CD4-positive, alpha-beta T cell treated with Interleukin-15 for 1 hour (primary cell): Measurements from ENCODE around the gene SGTA.
"Not testable (repeated sequence)": the region's sequence is repeated elsewhere in the genome, so short reads cannot be mapped to it uniquely, and the experiment has no call there.

ENCODE experiments used
- DNase-seq: peaks from one replicate; pipeline ENCODE4 v3.0.0-alpha.2; 2020

SGTA gene, protein sequence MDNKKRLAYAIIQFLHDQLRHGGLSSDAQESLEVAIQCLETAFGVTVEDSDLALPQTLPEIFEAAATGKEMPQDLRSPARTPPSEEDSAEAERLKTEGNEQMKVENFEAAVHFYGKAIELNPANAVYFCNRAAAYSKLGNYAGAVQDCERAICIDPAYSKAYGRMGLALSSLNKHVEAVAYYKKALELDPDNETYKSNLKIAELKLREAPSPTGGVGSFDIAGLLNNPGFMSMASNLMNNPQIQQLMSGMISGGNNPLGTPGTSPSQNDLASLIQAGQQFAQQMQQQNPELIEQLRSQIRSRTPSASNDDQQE

DNA sequence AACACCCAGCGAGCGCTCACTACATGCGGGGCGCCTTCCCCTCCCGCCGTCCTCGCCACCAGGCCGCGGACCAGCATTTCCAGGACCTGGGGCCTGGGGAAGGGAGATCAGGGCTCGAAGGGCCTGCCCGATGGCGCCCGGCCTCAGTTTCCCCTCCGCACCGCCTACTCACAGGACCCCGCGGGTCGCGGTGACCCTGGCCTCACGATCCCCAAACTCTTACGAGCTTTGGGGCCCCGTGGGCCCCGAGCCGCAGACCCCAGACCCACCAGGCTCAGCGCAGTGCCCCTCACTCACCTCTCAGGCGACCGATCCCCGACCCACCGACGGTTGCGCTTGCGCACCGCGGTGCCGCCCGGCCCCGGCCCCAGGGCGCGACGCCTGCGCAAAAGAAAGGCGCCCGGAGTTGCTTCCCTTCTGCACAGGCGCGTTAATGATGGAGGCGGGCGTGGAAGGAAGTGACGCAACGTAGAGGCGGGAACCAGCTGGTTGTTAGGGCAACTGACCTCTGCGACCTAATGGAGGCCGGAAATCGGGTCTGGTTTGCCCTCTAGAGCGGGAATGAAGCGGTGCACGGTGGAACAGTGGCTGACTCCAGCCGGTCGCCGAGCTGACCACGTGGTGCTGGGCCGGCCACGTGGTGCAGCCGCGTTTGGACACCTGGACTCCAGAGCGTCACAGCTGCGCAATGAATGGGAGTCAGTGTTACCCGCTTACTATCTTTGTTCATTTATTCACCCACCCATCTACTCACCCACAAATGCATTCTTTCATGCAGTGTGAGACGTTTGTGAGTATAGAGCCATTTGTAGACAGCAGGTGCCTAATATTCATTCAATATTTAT lies at the start of gene SGTA:
Gene SGTA (minus strand): TSS at position 338 of the 845 bp plus-strand sequence. CDS start 14,205 bp downstream, outside the sequence.
- peak; percentile 98 for DNase-seq

DNA sequence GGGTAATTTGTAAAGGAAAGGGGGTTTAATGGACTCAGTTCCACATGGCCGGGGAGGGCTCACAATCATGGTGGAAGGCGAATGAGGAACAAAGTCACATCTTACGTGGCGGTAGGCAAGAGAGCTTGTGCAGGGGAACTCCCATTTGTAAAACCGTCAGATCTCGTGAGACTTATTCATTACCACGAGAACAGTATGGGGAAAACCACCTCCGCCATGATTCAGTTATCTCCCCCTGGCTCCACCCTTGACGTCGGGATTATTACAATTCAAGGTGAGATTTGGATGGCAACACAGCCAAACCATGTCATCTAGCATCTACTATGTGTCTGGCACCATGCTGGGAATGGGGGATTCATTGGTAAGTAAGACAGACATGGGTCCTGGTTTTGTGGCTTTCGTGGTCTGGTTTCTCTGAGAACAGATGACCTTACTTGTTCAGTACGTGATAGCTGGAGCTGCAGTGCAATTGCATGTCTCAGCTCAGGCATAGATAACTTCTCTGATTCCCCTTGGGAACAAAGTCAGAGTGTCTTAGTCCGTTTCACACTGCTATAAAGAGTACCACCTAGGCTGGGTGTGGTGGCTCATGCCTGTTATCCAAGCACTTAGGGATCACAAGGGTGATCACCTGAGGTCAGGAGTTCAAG lies 44.9 kb upstream of the SGTA start:
- no peak for DNase-seq

DNA sequence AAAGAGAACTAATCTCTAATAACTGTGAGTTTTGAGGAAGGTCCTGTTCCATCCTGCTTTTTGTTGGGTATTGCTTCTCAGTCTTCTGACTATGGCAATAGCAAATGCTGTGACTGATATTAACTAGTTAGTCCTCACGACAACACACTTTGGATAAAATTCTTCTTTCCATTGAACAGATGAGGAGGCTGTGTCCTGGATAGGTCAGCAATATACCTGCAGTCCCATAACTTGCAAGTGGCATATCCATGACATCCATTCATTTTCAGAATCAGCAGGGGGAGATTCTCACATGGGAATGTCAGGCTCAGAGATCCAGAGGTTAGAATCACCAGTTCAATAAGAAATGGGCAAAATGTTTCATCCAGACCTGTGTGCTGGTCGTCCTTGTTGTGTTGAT lies 43.9 kb upstream of the SGTA start:
- DNase-seq = no peak

DNA sequence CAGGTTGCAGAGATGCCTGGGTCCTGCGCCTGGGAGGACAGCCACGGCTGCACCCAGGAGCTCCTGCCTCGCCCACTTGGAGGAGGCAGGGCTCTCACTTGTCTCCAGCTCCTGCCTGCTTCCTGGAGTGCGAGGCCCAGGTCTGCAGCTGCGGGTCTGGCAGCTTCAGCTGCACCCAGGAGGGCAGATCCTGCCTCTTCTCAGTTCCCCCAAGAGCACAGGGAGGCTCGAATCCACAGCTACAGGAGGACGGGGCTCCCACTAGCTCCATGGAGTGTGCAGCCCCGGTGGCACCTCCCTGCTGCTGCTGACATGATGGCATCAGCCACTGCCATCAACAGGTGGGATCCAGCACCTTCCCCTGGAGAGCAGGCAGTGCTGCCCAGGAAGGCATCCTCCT lies 41.1 kb upstream of the SGTA start:
- no peak for DNase-seq

DNA sequence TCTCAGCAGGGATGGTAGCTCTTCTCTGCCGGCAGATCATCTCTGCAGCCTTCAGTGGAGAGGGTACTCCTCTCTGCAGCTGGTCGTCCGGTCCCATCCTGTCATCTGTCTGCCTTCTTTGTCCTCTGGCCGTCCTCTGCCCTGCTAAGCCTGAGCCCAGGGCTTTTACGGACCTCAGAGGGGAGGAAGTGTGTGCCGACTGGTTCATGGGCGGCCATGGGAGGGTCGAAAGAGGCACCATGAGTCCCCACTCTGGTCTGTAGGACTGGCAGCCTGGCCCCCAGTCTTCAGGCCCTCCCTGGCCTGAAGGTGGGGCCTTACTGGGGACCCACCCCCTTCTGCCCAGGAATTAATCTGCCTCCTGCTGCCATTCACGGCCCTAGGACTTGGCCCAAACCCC lies 40.6 kb upstream of the SGTA start:
- no peak for DNase-seq

DNA sequence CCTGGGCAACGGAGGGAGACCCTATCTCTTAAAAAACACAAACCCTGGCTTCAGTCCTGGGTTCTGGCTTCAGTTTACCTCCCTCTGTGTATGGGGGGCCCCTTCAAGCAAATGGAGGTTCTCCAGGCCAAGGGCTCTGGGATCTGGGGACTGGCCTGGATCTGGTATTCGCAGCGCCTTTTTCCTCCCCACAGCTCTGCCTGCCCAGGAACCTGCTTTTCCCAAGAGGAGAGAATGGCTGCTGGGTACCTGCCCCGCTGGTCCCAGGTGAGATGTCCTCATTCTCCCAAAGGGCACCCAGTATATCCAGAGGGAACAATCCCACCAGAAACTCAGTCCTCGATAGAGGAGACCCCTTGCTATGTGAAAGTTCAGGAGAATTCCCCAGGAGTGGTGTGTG lies 39.8 kb upstream of the SGTA start:
- no peak for DNase-seq

DNA sequence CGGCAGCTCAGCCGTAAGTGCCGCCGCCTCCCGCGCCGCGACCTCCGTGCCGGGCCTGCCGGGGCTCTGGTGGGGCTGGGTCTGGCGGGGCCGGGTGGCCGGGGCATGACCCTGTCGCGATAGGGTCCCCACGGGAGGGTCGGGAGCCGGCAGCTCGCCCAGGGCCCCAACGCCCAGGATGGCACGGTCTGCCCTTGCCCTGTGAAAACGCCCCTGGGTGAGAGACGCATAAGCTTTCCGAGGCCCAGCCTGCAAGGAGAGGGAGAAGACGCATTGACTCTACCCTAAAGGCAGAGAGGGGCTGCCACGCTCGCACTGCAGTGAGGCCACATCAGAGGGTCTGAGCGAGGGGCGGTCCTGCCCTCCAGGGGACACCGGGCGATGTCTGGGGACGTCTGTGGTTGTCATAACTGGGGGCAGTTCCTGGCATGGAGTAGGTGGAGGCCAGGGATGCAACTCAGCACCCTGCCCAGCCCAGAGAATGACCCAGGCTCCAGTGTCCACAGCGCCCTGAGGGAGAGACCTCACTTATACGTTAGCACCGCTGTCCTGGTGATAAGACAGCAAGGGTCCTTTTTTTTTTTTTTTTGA lies 37.1 kb upstream of the SGTA start:
- no peak for DNase-seq

DNA sequence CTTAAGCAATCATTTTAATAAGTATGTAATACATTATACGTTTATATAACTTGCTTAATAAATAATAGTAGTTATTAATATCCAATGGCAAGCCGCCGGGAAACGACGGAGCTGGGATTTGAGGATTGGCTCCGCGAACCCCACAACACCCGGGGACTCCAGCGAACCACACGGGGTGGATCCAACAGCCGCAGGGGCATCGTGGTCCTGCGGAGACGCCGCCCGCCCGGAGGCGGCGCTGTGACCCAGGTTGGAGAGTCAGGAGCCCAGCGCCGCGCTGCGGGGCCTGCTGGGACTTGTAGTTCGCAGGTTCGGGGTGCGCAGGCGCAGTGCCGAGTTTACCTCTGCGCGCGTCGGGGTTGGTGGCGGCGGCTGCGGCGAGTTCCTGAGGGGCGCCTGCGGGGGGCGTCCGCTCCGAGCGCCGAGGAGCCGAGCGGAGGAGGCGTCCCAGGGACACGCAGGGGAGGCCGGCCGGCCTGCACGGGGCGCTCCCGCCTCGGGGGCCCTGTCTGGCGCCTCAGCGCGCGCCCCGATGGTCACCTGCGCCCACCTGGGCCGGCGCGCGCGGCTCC lies 36.6 kb upstream of the SGTA start, which contains the start of gene ZNF554:
Gene ZNF554 (plus strand): TSS at position 329 of the 572 bp plus-strand sequence. CDS start 204 bp downstream, at position 533.
- peak; percentile 97 for DNase-seq

DNA sequence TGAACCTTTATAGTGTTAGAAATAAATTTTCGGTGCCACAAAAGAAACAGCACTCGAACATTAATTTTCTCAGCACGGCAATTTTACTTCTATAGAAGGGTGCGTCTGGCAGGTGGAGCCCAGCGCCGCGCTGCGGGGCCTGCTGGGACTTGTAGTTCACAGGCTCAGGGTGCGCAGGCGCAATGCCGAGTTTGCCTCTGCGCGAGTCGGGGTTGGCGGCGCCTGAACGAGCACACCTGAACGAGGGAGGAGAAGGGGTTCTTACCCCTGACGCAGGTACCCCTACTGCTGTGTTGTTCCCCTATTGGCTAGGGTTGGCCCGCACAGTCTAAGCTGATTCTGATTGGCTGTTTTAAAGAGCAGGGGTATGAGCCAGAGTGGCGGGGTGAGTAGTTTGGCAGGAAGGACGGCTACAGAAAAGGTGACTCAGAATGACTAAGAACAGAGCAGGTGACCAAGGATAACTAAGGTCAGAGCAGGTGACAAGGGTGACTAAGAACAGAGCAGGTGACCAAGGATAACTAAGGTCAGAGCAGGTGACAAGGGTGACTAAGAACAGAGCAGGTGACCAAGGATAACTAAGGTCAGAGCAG lies 34.3 kb upstream of the SGTA start:
- DNase-seq = not testable (repeated sequence)

DNA sequence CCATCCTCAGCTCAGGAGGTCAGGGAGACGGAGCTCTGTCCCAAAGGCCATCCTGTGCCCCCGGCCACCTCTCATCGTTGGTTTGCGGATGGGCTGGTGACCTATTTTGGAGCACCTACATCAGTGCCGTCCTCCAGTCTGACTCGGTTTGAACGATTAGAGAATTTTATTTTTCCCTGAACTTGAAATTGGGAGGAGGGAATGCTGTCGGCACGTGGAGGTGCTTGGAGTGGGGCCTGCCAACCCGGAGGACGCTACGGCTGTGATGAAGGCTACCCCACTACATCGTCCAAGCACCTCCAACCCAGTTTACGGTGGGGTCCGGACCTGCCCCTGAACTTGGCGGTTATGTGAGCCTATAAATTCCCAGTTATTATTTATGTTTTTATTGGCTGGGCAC lies 33.6 kb upstream of the SGTA start:
- no peak for DNase-seq

DNA sequence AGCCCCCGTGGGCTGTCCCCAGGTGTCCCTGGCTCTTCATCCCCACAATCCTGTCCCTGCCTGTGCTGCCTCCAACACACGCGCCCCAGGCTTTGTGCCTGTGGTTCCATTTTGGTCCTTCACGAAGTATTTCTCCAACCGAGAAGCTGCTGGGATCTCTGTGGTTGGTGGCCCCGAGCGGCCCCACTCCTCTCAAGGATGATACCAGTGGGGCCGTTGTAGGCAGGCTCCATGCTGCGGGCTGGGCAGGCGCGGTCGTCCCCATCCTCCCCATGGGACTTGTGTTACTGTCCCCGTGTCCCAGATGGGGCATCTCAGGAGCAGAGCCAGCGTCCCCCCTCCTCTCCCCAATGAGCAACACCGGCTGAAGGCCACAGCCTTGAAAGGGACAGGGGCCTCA lies 32.9 kb upstream of the SGTA start:
- DNase-seq = no peak

DNA sequence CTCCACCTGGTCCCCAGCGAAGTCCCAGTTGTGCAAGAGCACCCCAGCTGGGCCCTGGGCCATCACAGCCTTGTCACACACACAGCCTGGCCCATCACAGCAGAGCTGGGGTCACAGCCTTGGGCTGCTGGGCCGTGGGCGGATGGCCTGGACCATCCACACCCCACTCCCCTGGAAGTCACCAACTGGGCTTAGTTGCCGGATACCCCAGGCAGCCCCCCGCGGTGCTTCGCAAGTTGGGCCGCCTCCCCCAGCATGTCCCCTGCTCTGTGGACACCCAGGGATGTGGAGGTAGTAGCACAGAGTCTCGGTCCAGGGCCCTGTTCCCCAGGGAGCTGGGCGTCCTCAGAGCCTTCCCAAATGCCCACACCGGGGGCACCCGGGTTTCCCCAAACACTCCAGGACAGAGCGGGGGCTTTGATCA lies 32.1 kb upstream of the SGTA start:
- DNase-seq = no peak

DNA sequence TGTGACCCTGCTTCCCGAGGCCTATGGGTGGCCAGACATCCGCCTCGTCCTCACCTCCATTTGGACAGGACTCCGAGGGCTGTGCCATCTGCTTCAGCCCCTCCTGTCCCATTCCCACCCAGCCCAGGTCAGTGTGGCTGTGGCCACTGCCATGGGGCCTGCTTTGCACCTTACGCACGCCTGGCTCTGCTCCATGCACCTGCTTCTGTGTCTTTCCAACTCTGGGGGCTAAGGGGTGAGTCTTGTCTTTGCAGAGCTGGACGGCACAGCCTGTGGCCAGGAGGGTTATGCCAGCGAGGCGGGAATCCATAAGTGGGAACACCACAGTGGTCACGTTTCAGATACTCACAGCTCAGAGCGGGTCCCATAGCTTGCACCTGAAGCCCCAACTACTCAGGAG lies 31.4 kb upstream of the SGTA start:
- DNase-seq = no peak

DNA sequence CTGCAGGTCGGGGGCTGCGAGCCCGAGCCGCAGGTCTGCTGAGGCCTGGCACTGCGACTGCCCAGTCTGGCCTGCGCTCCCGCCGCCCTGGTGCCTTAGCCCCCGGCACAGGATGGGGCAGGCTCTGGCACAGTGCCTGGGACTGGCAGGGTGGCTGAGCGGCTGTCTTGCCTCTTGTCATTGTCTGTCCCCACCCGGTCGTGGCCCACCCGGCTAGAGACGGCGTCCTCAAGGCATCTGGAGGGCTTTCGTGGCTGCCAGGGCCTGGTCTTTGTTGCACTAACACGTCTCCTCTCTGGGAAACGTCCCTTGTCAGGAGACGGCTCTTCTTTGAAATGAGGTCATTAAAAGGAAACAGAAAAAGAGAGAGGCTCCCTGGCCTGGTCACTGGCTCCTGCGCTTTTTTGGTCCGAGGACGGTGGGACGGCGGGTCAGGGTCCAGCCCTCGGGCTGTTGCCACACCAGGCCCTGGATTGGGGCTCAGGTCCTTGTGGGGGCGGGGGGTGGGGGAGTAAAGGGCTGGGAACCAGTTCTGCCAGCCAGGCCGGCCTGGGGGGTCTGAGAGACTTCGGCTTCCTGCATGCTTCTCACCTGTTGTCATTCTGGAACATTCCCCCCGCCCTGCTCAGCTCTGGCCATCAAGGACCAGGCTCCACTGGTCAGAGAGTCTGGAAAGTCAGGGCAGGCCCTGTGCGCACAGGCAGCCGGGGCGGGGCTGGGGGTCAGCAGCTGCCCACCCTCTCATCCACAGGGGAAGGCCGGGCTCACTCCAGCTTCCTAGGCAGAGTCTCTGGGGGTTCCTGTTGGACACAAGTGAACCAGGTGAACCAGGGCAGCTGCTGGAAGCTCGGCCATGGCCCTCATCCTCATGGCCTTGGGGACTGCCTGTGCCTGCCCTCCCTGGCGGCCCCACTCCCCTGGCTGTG lies 30.4 kb upstream of the SGTA start:
- DNase-seq = no peak

DNA sequence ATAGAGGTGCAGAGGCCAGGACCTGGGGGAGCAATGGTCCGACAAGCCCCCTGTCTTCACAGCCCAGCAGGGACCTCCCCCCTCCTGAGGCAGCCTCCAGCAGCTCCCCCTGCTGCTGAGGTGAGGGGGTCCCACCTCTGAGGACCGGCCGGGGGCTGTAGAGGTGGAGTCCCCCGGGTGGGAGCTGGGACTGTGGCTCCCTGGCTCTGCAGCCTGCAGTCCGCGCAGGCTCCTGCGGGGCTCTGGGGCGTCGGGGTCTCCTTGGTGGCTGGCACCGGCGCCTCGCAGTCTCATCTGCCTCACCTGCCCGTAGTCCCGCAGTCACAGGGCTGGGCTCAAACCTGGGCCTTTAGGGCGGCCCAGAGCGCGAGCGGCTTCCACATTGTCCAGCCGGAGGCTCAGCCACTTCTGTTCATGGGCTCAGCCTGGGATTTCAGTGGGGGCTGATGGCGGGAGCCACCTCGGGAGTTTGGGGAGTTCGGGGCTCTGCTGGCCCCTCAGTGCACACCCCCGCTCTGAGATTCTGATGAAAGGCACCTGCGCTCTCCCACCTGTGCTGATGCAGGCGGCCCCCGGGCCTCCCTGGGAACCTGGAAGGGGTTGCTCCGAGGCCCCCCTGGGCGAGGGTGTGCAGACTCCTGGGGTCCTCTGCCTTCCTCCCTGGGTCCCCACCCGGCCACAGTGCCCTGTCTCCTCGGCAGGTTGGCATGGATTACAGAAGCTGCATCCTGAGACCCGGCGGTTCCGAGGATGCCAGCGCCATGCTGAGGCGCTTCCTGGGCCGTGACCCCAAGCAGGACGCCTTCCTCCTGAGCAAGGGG lies 29.6 kb upstream of the SGTA start:
- DNase-seq = no peak

DNA sequence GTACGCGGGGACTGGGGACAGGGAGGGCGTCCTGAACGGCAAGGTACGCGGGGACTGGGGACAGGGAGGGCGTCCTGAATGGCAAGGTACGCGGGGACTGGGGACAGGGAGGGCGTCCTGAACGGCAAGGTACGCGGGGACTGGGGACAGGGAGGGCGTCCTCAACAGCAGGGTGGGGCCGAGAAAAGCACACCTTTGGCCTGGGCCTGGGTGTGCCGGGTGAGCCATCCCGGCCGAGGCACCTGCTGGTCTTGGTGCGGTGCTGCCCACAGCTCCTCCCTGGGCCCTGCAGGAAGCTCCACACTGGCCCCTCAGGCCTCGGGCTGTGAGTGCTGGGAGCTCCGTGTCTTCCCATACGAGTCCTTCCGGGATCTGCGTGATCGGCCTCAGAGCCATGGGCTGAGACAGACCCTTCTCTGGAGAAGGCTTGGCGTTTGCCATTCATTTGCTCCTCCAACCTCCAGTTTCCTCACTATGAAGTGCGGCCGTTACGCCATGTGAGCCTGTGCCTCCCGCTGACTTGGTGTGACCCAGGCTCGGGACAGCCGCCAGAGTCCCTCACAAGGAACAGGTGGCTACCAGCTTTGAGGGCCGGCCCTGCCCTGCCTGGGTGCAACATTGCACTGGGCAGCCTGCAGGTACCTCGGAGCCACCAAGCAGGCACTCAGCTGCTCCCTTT lies 28.8 kb upstream of the SGTA start:
- no peak for DNase-seq

DNA sequence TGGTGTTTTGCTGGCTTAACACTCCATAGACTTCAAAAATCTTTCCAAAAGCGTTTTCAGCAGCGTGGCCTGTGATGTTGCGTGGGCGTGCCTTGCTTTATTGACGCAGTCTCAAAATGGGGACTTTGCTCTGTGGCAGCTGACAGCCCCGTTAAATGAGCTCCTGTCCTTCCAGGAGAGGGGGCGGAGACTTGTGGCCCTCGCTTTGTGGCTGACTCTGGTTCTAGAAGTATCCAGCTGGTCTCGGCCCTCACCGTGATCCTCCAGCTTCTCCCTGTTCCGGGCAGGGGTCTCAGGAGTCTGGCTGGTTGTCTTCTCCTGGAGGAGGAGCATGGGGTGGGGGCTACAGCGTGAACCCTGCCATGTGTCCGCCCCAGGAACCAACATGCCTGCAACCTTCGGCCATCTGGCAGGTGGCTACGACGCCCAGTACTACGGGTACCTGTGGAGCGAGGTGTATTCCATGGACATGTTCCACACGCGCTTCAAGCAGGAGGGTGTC lies 28.2 kb upstream of the SGTA start:
- DNase-seq = no peak

DNA sequence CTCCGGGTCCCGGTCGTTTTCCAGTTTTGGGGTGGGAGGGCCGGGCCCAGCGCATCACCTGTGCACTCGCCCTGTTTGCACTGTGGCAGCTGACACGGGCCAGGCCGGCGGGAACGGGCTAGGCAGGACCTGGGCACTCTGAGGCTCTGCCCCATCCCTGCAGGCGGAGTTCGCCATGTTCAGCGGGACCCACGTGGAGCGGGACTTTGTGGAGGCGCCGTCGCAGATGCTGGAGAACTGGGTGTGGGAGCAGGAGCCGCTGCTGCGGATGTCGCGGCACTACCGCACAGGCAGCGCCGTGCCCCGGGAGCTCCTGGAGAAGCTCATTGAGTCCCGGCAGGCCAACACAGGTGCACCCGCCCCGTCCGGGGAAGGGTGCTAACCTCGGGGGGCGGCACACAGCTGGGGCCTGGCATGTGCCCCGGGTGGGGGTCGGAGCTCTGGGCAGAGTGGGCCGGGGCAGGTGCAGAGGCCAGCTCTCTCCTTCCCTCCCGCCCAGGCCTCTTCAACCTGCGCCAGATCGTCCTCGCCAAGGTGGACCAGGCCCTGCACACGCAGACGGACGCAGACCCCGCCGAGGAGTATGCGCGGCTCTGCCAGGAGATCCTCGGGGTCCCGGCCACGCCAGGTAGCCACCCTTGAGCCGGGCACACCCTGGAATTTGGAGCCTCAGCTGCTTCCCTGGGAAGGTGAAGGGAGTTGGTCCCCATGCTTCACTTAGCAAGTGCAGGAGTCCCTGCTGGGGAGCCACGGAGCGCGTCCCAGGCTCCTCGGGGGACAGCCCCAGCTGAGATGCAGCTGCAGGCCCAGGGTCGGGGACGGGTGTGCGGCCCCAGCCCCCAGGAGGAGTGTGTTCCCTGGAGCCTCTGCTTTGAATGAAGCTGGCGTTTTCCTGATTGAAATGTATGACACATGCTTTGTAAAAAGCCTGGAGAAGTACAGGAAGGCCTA lies 27.3 kb upstream of the SGTA start:
- DNase-seq = no peak
